ENCODE results near the gene CHID1.

Gene CHID1

DNA sequence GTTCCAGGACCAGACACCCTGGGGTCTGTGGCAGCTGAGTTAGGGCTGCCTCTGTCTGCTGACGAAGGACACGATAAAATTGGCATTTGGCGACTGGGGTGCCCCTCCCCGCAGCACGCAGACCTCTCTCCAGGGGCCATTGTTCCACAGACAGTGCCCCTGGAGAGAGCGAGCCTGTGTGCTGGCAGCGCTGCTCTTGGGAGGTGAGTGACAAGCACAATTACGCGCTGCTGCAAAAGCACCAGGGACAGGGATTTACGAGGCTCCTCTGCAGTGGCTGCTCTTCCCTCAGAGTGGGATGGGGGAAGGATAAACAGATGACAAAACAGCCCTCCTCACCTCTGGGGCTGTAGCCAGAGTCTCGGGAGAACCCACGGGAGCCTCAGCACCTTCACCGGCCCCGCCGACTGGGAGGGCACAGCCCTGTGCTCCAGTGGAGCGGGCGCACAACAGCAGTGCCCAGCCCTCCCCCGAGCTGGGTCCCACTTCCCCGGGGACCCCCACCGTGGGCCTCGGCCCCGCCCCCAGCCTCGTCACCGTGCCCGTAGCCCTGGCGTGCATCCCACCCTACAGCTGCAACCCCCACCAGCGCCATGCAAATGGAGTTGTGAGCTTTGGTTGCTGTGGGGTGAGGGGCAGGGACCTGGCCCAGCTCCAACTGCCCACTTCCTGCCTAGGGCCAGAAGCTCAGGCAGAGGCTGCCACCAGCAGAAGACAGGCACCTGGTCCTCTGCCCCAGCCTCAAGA, 19.6 kb downstream of the CHID1 start:
- DNase-seq: no peak
- TF ChIP-seq, protein P1, sequence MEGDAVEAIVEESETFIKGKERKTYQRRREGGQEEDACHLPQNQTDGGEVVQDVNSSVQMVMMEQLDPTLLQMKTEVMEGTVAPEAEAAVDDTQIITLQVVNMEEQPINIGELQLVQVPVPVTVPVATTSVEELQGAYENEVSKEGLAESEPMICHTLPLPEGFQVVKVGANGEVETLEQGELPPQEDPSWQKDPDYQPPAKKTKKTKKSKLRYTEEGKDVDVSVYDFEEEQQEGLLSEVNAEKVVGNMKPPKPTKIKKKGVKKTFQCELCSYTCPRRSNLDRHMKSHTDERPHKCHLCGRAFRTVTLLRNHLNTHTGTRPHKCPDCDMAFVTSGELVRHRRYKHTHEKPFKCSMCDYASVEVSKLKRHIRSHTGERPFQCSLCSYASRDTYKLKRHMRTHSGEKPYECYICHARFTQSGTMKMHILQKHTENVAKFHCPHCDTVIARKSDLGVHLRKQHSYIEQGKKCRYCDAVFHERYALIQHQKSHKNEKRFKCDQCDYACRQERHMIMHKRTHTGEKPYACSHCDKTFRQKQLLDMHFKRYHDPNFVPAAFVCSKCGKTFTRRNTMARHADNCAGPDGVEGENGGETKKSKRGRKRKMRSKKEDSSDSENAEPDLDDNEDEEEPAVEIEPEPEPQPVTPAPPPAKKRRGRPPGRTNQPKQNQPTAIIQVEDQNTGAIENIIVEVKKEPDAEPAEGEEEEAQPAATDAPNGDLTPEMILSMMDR (IDR thresholded peaks at IDR 0.05): no peak
- Mint-ChIP-seq H3K27ac (peak overlapping the region; percentile 61), H3K9me3 (no peaks in the 10 kb centered on the region), H3K27me3 (ENCODE audit: low read depth, poor library complexity) (no peaks in the 10 kb centered on the region), H3K4me1 (peaks cover 26% of the 10 kb centered on the region), H3K4me3 (no peak overlapping the region), H3K36me3 (ENCODE audit: low read depth) (peaks cover 11% of the 10 kb centered on the region)

DNA sequence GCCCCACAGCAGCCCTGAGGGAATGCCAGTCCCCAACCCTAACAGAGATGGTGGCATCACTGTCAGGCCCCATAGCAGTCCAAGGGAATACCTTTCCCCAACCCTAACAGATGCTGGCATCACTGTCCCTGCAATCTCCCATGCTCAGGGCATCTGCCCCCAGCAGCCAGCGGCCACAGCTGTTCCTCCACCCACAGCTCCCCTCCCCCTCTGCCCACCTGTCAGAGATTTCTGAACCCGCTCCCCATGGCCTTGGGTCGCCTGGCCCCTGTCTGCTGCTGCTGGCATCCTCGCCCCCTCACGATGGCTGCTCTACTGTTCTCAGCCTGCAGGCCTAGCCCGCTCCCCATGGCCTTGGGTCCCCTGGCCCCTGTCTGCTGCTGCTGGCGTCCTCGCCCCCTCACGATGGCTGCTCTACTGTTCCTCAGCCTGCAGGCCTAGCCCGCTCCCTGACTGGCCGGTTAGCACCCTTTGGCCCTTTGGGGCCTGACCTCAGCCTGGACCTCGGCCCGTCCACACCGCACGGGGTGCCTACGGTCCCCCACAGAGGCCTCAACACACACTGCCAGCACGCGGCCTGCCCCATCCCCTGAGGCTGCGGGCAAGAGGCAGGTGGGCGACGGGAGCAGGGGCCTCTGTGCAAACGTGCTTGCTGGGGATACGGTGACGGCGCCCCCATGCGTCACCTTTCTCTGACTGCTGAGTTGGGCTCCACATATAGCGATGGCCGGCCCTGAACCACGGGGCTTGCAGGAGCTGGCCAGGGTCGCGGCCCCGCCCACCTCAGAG, 20.7 kb downstream of the CHID1 start:
- DNase-seq: no peak
- Mint-ChIP-seq H3K27me3 (ENCODE audit: low read depth, poor library complexity) (no peaks in the 10 kb centered on the region), H3K36me3 (ENCODE audit: low read depth) (peaks cover 11% of the 10 kb centered on the region), H3K9me3 (no peaks in the 10 kb centered on the region), H3K4me3 (no peak overlapping the region), H3K4me1 (peaks cover 21% of the 10 kb centered on the region), H3K27ac (no peak overlapping the region)
- TF ChIP-seq, protein P1 (IDR thresholded peaks at IDR 0.05): no peak

DNA sequence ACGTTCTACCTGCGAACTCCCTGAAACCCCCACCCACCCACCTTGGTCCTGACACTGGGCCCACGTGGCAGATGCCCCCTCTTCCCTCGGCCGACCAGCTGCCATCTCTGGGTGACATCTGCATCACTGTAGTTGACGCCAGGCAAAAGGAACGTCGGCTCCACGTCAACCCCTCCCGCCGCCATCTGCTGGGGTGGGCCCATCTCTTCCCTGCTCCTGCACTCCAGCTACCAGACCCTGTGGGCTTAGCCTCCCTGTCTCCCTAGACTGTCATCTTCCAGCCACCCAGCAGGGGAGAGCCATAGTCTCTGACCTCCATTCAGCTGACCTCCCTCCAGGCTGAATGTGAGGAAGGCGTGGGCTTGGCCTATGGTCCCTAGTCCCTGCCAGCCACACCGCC, 21.4 kb downstream of the CHID1 start:
- peaks cover 19% of the 10 kb centered on the region for H3K4me1 Mint-ChIP-seq
- H3K27ac Mint-ChIP-seq: no peak overlapping the region
- H3K4me3 Mint-ChIP-seq: no peak overlapping the region
- no peak for DNase-seq
- TF ChIP-seq, protein P1 (IDR thresholded peaks at IDR 0.05): no peak
- H3K9me3 Mint-ChIP-seq: no peaks in the 10 kb centered on the region
- peaks cover 11% of the 10 kb centered on the region for H3K36me3 Mint-ChIP-seq (ENCODE audit: low read depth)
- H3K27me3 Mint-ChIP-seq (ENCODE audit: low read depth, poor library complexity): no peaks in the 10 kb centered on the region

DNA sequence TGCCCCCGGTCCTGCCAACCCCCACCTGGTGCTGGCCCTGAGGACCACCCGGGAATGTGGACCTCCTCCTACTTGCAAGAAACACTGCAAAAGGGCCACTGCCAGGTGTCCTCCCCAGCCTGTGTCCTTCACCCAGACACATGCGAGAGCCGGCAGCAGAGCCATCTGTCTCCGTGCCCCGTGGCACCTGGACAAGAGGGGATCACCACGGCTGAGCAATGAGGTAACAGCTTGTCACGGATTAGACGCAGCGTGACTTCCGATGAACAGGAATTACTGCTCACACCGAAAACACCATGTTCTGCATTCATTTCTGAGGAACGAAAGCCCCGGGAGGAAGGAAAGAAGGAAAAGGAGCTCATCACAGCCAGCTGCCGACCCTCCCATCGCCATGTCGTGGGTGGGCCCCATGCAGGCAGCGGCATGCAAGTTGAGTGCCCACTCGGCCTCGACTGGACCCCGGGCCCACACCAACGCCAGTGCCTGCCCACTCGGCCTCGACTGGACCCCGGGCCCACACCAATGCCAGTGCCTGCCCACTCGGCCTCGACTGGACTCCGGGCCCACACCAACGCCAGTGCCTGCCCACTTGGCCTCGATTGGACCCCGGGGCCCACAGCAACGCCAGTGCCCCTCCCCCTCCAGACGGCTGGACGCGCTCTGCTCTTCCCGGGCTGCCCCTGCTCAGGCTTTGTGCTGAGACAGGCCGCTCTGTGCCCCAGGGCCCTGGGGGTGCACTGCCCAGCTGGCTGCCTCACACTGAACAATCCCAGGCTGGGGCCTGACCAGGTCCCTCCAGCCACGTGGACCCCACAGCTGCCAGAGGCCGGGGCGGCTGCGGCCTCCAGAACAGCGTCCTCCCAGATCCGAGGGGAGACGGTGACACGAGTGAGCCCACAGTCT, 22.0 kb downstream of the CHID1 start:
- Mint-ChIP-seq H3K9me3 (no peaks in the 10 kb centered on the region), H3K27me3 (ENCODE audit: low read depth, poor library complexity) (no peaks in the 10 kb centered on the region), H3K36me3 (ENCODE audit: low read depth) (peaks cover 11% of the 10 kb centered on the region), H3K4me1 (peaks cover 16% of the 10 kb centered on the region), H3K27ac (peak overlapping the region; percentile 51), H3K4me3 (no peak overlapping the region)
- TF ChIP-seq, protein P1 (IDR thresholded peaks at IDR 0.05): no peak
- no peak for DNase-seq

DNA sequence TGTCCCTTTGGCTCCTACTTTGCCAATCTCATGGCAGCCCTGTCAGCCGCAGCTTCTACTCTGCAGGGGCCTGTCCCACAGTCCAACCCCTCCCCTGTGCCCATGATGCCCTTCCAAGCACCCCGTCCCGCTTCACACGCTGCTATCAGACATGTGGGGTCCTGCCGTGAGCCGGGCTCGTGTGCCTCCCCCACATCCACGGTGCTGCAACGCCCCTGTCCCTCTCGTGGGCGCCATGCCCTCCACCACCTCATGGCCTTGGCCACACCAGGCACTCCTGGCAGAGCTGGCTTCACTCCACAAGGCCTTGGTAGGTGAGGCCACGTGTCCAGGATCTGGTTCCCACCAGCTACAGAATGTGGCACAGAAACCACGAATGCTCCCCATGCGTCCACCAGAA, 23.0 kb downstream of the CHID1 start:
- H3K4me3 Mint-ChIP-seq: no peak overlapping the region
- TF ChIP-seq, protein P1 (IDR thresholded peaks at IDR 0.05): no peak
- peak overlapping the region; percentile 42 for H3K27ac Mint-ChIP-seq
- no peaks in the 10 kb centered on the region for H3K27me3 Mint-ChIP-seq (ENCODE audit: low read depth, poor library complexity)
- H3K36me3 Mint-ChIP-seq (ENCODE audit: low read depth): peaks cover 17% of the 10 kb centered on the region
- no peaks in the 10 kb centered on the region for H3K9me3 Mint-ChIP-seq
- DNase-seq: no peak
- peaks cover 16% of the 10 kb centered on the region for H3K4me1 Mint-ChIP-seq
